GM23338 (cell line): ENCODE measurements around the gene PELI1. TPM values are rescaled to one million over a fixed set of nuclear protein-coding genes. Genes with fewer than 3 reads are reported as not detected.
A peak's percentile ranks its signal among the peaks of the same experiment; 100 is the strongest.

ENCODE experiments used
- ATAC-seq: fragments of 200-7000 bp; cut with Tn5 transposase; 3 replicates; pipeline ENCODE4 v1.9.1; 2020
- DNase-seq: peaks from one replicate; pipeline ENCODE4 v3.0.0-alpha.2; 2015; ENCODE audit warnings: low spot score
- H2AFZ ChIP-seq: fragments of 200-600 bp; sonication (generic); 2 replicates; pipeline ENCODE4 v1.8.0; 2016; ENCODE audit warnings: antibody characterized with exemption, mild to moderate bottlenecking, moderate library complexity
- H3F3A ChIP-seq: fragments of 200-600 bp; sonication (generic); replicated peaks from 2 replicates; pipeline ENCODE4 v1.8.0; 2017; ENCODE audit warnings: antibody characterized with exemption, mixed run types, low read depth
- H3K27ac ChIP-seq: fragments of 200-600 bp; sonication (generic); 2 replicates; pipeline ENCODE4 v1.6.1; 2016; ENCODE audit warnings: low read depth
- H3K27me3 ChIP-seq: fragments of 200-600 bp; sonication (generic); 2 replicates; pipeline ENCODE4 v1.8.0; 2016; ENCODE audit warnings: mild to moderate bottlenecking, mixed run types, moderate library complexity; ENCODE audit not compliant: insufficient read depth
- H3K36me3 ChIP-seq: fragments of 200-600 bp; sonication (generic); 2 replicates; pipeline ENCODE4 v1.8.0; 2016; ENCODE audit warnings: mild to moderate bottlenecking; ENCODE audit not compliant: insufficient read depth
- H3K4me1 ChIP-seq: fragments of 200-600 bp; sonication (generic); 2 replicates; pipeline ENCODE4 v1.8.0; 2016; ENCODE audit warnings: mild to moderate bottlenecking, moderate library complexity; ENCODE audit not compliant: insufficient read depth
- H3K4me2 ChIP-seq: fragments of 200-600 bp; sonication (generic); 2 replicates; pipeline ENCODE4 v1.7.1; 2017; ENCODE audit warnings: mixed run types
- H3K4me3 ChIP-seq: fragments of 200-600 bp; sonication (generic); 2 replicates; pipeline ENCODE4 v1.6.1; 2016; ENCODE audit warnings: mixed run types
- H3K79me2 ChIP-seq: fragments of 200-600 bp; sonication (generic); replicated peaks from 2 replicates; pipeline ENCODE4 v1.8.0; 2017; ENCODE audit warnings: mild to moderate bottlenecking; ENCODE audit not compliant: insufficient read depth
- H3K9me2 ChIP-seq: fragments of 200-600 bp; sonication (generic); 2 replicates; pipeline ENCODE4 v1.8.0; 2017; ENCODE audit not compliant: insufficient read depth
- H4K20me1 ChIP-seq: fragments of 200-600 bp; sonication (generic); replicated peaks from 2 replicates; pipeline ENCODE4 v1.8.0; 2017; ENCODE audit warnings: mild to moderate bottlenecking; ENCODE audit not compliant: insufficient read depth
- H3K27ac Mint-ChIP-seq: 2 replicates; pipeline ENCODE4 v1.8.0; 2020; ENCODE audit warnings: inconsistent platforms, mild to moderate bottlenecking, moderate library complexity, mixed read lengths
- H3K27me3 Mint-ChIP-seq: 3 replicates; pipeline ENCODE4 v1.8.0; 2022; ENCODE audit warnings: low read depth, mild to moderate bottlenecking, moderate library complexity, mixed read lengths, inconsistent platforms; ENCODE audit not compliant: insufficient read depth, poor library complexity
- H3K36me3 Mint-ChIP-seq: 3 replicates; pipeline ENCODE4 v1.8.0; 2021; ENCODE audit warnings: low read depth, mild to moderate bottlenecking, inconsistent platforms, moderate library complexity, mixed read lengths
- H3K4me1 Mint-ChIP-seq: 3 replicates; pipeline ENCODE4 v1.8.0; 2020; ENCODE audit warnings: mild to moderate bottlenecking, inconsistent platforms, mixed read lengths
- H3K4me3 Mint-ChIP-seq: 3 replicates; pipeline ENCODE4 v1.8.0; 2021; ENCODE audit warnings: moderate library complexity, mild to moderate bottlenecking, inconsistent platforms, mixed read lengths
- H3K9me3 Mint-ChIP-seq: 3 replicates; pipeline ENCODE4 v1.8.0; 2020; ENCODE audit warnings: moderate library complexity, mild to moderate bottlenecking, inconsistent platforms, mixed read lengths
- CREB1 ChIP-seq: fragments of 250-450 bp; sonication (Bioruptor Pico); IDR thresholded peaks from 2 replicates; pipeline ENCODE4 v1.5.0; 2020; ENCODE audit warnings: low read depth, mild to moderate bottlenecking, moderate library complexity
- CTCF ChIP-seq, 2 experiments: fragments of 200-600 bp in 1 of 2; sonication (generic) in 1 of 2; conservative IDR thresholded peaks; 2 replicates each; pipeline versions ENCODE4 v1.5.1 to v1.6.1; 2016 to 2017; ENCODE audit warnings: antibody characterized with exemption in 2 of 2, low read depth in 2 of 2, mild to moderate bottlenecking in 2 of 2, moderate library complexity in 1 of 2
- ETS1 ChIP-seq: IDR thresholded peaks from 2 replicates; pipeline ENCODE4 v1.6.1; 2016; ENCODE audit warnings: antibody characterized with exemption
- EZH2 ChIP-seq: fragments of 200-600 bp; sonication (generic); IDR thresholded peaks from one replicate; pipeline ENCODE4 v1.8.0; 2017; ENCODE audit warnings: antibody characterized with exemption, mild to moderate bottlenecking, low read depth; ENCODE audit not compliant: unreplicated experiment
- EZH2phosphoT487 ChIP-seq: fragments of 200-600 bp; sonication (generic); IDR thresholded peaks from one replicate; pipeline ENCODE4 v1.8.1; 2018; ENCODE audit warnings: antibody characterized with exemption; ENCODE audit not compliant: unreplicated experiment
- JUNB ChIP-seq: IDR thresholded peaks from one replicate; pipeline ENCODE4 v1.6.1; 2016; ENCODE audit warnings: antibody characterized with exemption; ENCODE audit not compliant: unreplicated experiment
- NANOG ChIP-seq: IDR thresholded peaks from 2 replicates; pipeline ENCODE4 v1.6.1; 2016; ENCODE audit warnings: antibody characterized with exemption, borderline replicate concordance
- POLR2AphosphoS5 ChIP-seq: IDR thresholded peaks from 2 replicates; pipeline ENCODE4 v1.6.1; 2016; ENCODE audit warnings: antibody characterized with exemption, low read depth
- REST ChIP-seq: IDR thresholded peaks from one replicate; pipeline ENCODE4 v1.6.1; 2018; ENCODE audit warnings: antibody characterized with exemption; ENCODE audit not compliant: unreplicated experiment
- STAT1 ChIP-seq: IDR thresholded peaks from one replicate; pipeline ENCODE4 v1.6.1; 2016; ENCODE audit warnings: antibody characterized with exemption; ENCODE audit not compliant: unreplicated experiment
- ZNF114 ChIP-seq: fragments of 250-450 bp; sonication (Bioruptor Pico); IDR thresholded peaks from 2 replicates; pipeline ENCODE4 v1.5.0; 2020; ENCODE audit warnings: mild to moderate bottlenecking, moderate library complexity
- ZNF331 ChIP-seq: fragments of 250-450 bp; sonication (Bioruptor Pico); IDR thresholded peaks from 2 replicates; pipeline ENCODE4 v1.5.0; 2020; ENCODE audit warnings: low read depth, mild to moderate bottlenecking, moderate library complexity
- ZNF462 ChIP-seq: fragments of 250-450 bp; sonication (Bioruptor Pico); IDR thresholded peaks from 2 replicates; pipeline ENCODE4 v1.5.0; 2020; ENCODE audit warnings: mild to moderate bottlenecking, moderate library complexity
- polyA plus RNA-seq: library from polyadenylated mRNA; unstranded; fragments of >200 nt; fragmentation: Nextera tagmentation; extraction: Ambion mirVana; gene quantifications from 2 replicates; pipeline ENCODE4 v1.2.1, GENCODE V29; 2016
- total RNA-seq: library from RNA; depleted of rRNA; stranded (reverse); fragments of >200 nt; shearing (Covaris generic); gene quantifications from 2 replicates; pipeline ENCODE4 v1.2.3, GENCODE V29; 2014

Gene PELI1
- total and polyA plus RNA-seq, 2 experiments from 2014 or later = 32.4 to 61.8 TPM

- Mint-ChIP-seq H3K9me3 (no peaks in the 10 kb centered on the region), H3K27ac (no peak overlapping the region)
- ATAC-seq = no peak
Observed at GRCh38 chr2:64054161-64054915, 89.9 kb downstream of the PELI1 start.

More at GRCh38 chr2:64054161-64054915, 89.9 kb downstream of the PELI1 start:
- TF ChIP-seq ZNF331 (CRISPR knock-in tag) (no peak), CREB1 (CRISPR knock-in tag) (no peak), EZH2phosphoT487 (no peak), POLR2AphosphoS5 (no peak), JUNB (no peak), EZH2 (no peak), ZNF462 (CRISPR knock-in tag) (no peak), CTCF (conservative IDR thresholded peaks at IDR 0.05; ENCODE audit: low read depth in 2 of 2) (no peak), ETS1 (no peak), ZNF114 (CRISPR knock-in tag) (no peak), REST (no peak), STAT1 (no peak), NANOG (no peak)
- no peak for DNase-seq
- H3K9me2 ChIP-seq = no peaks in the 10 kb centered on the region
- Mint-ChIP-seq H3K4me1 (peaks cover 36% of the 10 kb centered on the region), H3K27me3 (peaks cover 4% of the 10 kb centered on the region), H3K4me3 (no peak overlapping the region), H3K36me3 (no peaks in the 10 kb centered on the region)
- 0 out of 2 replicates have a peak, but pooled peaks cover 3% of the 10 kb centered on the region for H3F3A ChIP-seq
- H4K20me1 ChIP-seq = no peaks in the 10 kb centered on the region
- no peak overlapping the region for H3K4me3 ChIP-seq
- H3K79me2 ChIP-seq = no peaks in the 10 kb centered on the region
- no peaks in the 10 kb centered on the region for H3K36me3 ChIP-seq
- H2AFZ ChIP-seq = peak overlapping the region; percentile 77
- H3K27me3 ChIP-seq = no peaks in the 10 kb centered on the region
- 0 out of 2 replicates have a peak overlapping the region, but pooled peaks have one; percentile 59 for H3K27ac ChIP-seq
- H3K4me2 ChIP-seq = no peak overlapping the region; the same call in 1 of the 2 replicates
- peaks cover 16% of the 10 kb centered on the region for H3K4me1 ChIP-seq
